GM10847 (cell line): ENCODE measurements around the gene CACNA1E.

Experiments used
- POLR2A ChIP-seq: IDR thresholded peaks from 2 replicates; pipeline ENCODE4 v1.6.1; 2011; ENCODE audit not compliant: insufficient read length; ENCODE audit errors: extremely low read depth

Gene CACNA1E

DNA sequence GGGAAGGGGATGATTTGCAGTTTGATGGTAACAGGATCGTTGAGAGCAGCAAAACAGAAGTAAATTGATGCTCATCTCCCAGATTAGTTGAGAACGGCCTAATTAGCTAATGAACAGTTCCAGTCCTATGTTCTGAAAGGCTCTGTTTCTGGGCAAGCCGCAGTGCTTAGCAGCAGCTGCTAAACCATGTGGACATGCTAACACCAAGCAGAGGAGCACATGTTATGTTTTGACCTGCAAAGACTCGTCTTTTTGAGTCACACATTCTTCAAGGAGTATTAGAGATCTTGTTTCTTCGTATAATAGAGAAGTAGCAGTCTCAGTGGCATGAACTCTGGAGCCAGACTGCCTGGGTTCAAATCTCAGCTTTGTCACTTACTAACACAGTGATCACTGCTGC lies 58.1 kb downstream of the CACNA1E start:
- TF ChIP-seq POLR2A, result no peak

DNA sequence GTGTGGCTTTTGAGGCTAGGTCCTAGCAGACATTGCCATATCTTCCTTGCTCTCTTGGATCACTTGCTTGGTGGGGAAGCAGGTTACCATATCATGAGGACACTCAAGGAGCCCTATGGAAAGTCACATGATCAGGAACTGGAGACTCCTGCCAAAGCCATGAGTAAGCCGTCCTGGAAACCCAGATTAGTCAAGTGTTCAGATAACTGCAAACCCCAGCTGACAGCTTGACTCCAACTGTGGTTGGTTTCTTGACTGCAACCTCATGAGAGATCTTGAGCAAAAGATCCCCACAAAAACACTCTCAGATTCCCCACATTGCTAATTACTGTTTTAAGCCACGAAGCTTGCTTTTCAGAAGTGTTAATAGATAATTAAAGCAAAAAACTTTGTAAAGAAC lies 58.6 kb downstream of the CACNA1E start:
- TF ChIP-seq POLR2A, result no peak

DNA sequence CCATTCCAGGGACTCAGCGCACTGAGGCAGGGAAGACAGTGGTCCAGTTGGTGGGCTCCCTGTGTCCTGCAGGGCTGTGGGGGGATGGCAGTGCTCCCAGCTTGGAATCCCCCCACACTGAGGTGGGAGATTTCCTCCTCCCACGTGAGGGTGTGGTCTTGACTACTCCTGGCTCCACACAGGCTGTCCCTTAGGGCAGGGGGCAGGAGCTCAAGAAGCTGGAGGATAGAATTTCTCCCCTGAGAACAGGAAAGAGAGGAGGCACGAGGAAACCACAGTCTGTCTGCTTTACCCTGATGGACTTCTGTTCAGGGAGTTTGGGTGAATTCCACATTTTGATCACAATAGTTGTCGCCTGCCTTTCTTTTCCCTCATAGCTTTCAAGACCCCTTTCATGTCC lies 62.1 kb downstream of the CACNA1E start:
- TF ChIP-seq POLR2A, result no peak

- TF ChIP-seq POLR2A, result no peak
Measured at GRCh38 chr1:181548497-181548896, 65.2 kb downstream of the CACNA1E start.

DNA sequence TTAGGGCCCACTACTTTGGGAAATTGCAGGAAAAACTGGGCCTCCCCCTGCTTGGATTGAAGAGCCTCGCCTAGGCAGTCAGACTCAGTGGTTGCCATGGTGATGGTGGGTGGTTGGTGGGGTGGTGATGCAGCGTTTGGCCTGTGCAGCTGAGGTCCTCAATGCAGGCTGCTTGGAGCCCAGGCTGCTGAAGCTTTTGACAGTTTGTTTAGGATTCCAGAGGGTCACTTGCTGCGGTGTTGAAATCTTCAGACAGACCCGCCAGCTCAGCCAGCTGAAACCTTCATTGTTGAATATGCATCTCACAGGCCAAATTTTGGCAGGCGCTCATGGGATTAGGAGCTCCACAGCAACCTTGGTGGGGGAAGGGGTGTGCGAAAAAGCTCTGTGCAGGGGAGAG lies 67.9 kb downstream of the CACNA1E start:
- no peak for TF ChIP-seq POLR2A

GRCh38 chr1:181551754-181552153 lies 68.4 kb downstream of the CACNA1E start:
- no peak for TF ChIP-seq POLR2A

DNA sequence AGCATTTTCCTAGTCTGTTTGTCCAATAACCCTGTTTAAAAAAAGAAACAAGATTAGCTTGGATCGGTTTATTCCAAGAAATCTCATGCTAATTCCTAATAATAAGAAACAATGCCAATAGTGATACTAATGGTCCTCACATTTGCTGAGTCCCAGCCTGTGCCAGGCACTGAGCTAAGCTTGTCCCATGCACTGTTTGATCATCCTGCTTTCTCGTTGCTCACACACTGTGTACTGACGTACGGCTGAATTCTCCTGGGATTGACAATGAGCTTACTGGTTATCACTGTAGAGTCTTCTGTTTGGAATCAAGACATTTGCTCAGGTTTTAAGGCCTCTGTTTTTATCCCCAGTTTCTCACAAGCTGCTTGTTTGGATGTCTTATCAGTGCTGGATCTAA lies 71.1 kb downstream of the CACNA1E start:
- no peak for TF ChIP-seq POLR2A

DNA sequence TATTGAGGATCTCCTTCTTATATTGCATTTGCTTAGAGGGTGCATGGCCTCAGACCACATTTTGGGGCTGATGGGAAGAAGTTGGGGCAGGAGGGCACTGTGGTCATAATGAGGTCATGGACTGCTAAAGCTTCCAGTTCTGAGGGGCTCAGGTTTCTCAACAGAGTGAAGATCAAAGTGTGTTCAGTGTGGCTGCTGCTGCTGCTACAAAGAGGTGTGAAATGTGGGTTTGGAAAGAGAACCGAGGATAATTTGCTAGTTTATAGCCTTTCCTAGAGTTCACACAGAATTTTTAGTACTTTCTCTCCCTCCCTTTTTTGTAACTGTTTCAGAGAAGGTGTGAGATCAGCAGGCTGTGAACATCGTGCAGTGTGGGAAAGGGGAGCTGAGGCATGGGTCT lies 73.3 kb downstream of the CACNA1E start:
- TF ChIP-seq POLR2A, result no peak

DNA sequence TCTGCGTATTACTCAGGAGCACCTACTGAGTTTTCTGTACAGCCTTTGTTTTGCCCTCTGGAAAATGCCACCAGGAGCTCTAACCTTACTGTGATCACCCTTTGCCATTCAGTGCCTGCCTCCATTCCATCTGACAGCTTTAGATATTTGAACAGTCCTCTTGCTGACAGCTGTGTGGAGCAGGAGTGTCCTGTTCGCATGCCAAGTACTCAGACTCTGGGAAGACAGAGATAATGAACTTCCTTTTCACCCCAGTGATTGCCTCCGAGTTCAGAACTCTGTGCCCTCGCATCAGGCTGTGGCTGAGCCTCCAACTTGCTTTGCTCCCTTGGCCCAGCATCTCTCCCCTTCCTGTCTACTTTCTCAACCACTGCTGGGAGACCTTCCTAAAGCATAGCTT lies 74.0 kb downstream of the CACNA1E start:
- TF ChIP-seq POLR2A, result no peak

GRCh38 chr1:181558416-181558815 lies 75.1 kb downstream of the CACNA1E start:
- no peak for TF ChIP-seq POLR2A

DNA sequence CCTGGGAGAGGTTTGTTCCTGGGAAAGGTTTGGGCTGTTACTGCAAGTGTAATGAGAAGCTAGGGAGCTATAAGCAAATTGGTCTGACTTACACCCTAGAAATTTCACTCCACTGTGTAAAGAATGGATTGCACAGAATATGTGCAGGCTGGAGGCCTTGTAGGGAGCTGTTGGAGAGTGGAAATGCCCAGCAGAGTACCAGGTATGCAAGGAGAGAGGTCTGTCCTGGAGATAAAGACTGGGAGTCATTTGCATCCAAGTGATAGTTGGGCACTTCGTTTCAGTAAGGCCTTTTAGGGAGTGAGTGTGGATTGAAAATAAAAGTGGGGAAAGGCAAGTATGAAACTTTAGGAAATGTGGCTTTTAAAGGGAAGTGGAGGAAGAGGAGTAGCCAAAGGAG lies 75.8 kb downstream of the CACNA1E start:
- TF ChIP-seq POLR2A, result no peak

DNA sequence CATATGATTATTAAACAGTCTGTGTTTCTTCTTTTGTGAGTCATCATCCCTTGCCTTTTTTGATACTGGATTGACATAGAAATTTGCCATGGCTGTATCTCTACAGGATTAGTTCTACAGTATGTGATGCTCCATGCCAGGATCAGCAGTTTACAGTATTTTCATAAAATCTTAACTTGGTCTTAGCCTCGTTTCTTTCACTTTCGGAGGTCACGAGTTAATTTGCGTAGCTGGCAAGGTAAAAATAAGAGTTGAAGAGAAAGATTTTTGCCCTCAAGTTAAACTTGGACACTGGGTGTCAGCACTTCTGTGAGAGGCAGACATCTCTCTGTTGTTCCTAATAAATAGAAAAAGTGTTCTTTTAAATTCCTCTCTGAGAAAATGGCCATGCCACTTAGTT lies 79.1 kb downstream of the CACNA1E start:
- no peak for TF ChIP-seq POLR2A

GRCh38 chr1:181568736-181569135 lies 85.4 kb downstream of the CACNA1E start:
- no peak for TF ChIP-seq POLR2A

GRCh38 chr1:181577475-181577874 lies 94.2 kb downstream of the CACNA1E start:
- TF ChIP-seq POLR2A, result no peak

DNA sequence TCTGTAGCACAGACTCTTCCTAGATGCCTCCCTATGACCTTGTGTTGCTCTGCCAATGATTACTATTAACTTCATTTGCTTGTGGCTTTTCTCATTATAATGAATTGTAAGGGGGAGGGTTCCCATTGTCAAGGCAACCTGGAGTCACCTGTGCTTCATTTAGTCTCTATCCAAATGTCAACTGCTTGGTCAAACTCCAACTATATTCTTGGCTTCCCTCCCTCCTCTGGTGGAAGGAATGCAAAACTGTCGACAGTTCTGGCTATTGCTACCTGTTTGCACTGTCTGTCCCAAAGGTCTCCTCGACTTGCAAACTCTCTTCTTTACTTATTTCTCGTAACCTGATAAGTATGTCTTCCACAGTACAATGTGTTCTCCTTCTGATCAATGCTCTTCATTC lies 100.3 kb downstream of the CACNA1E start:
- TF ChIP-seq POLR2A, result no peak

GRCh38 chr1:181587870-181588438 lies 104.6 kb downstream of the CACNA1E start:
- no peak for TF ChIP-seq POLR2A

DNA sequence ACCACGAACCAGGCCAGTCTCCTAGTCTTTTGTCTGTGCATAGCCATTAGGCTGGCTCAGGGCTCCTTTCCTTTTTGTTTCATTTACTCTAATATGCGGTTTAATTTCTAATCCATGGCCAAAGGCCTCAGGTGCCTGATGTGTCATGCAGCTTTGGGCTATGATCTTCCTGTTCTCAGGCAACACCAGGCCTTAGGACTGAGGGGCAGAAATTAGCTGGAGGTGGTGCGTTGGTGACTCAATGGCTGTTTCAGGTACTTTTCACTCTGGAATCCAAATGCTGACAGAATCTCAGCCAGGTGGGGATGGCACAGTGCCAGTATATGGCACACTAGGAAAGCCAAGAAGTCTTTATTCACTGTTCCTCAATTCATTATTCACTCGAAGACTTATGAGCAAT lies 105.3 kb downstream of the CACNA1E start:
- no peak for TF ChIP-seq POLR2A
